Immature natural killer cell (primary cell): ENCODE data around the gene PRKAG1. TPM values are rescaled to one million over a fixed set of nuclear protein-coding genes. Genes with fewer than 3 reads are reported as not detected.
A peak's percentile ranks its signal among the peaks of the same experiment; 100 is the strongest.
"Not testable (repeated sequence)": the region's sequence is repeated elsewhere in the genome, so short reads cannot be mapped to it uniquely, and the experiment has no call there.

ENCODE experiments used
- DNase-seq, 3 donors: peaks; one replicate each; pipeline ENCODE4 v3.0.0; 2022; ENCODE audit warnings: mixed read lengths in 1 of 3
- H3K27ac Mint-ChIP-seq, 6 donors: one replicate each; pipeline ENCODE4 v1.8.0; 2020; ENCODE audit warnings: mixed read lengths in 6 of 6, mild to moderate bottlenecking in 5 of 6, inconsistent platforms in 4 of 6, moderate library complexity in 3 of 6
- H3K27me3 Mint-ChIP-seq, 3 donors: one replicate each; pipeline ENCODE4 v1.8.0; 2020 to 2021; ENCODE audit warnings: low read depth in 3 of 3, mild to moderate bottlenecking in 3 of 3, mixed read lengths in 3 of 3, moderate library complexity in 3 of 3, inconsistent platforms in 1 of 3
- H3K36me3 Mint-ChIP-seq, 3 donors: one replicate each; pipeline ENCODE4 v1.8.0; 2020; ENCODE audit warnings: mixed read lengths in 3 of 3, inconsistent platforms in 2 of 3, mild to moderate bottlenecking in 2 of 3
- H3K4me1 Mint-ChIP-seq, 2 donors: one replicate each; pipeline ENCODE4 v1.8.0; 2020; ENCODE audit warnings: inconsistent platforms in 2 of 2, mild to moderate bottlenecking in 2 of 2, mixed read lengths in 2 of 2, moderate library complexity in 1 of 2
- H3K4me3 Mint-ChIP-seq, 5 donors: one replicate each; pipeline ENCODE4 v1.8.0; 2020; ENCODE audit warnings: mild to moderate bottlenecking in 5 of 5, mixed read lengths in 5 of 5, inconsistent platforms in 3 of 5, moderate library complexity in 3 of 5
- H3K9me3 Mint-ChIP-seq, 6 donors: one replicate each; pipeline ENCODE4 v1.8.0; 2020; ENCODE audit warnings: mild to moderate bottlenecking in 6 of 6, mixed read lengths in 6 of 6, inconsistent platforms in 4 of 6, moderate library complexity in 3 of 6
- polyA plus RNA-seq, 3 donors: library from polyadenylated mRNA; unstranded; fragments of 300-500 nt; fragmentation: Illumina TruSeq; gene quantifications; one replicate each; pipeline ENCODE4 v1.2.3, GENCODE V29; 2021

Gene PRKAG1
- polyA plus RNA-seq, result 10 to 100 TPM; 58.5 to 75.3 (median 69.1) TPM

DNA sequence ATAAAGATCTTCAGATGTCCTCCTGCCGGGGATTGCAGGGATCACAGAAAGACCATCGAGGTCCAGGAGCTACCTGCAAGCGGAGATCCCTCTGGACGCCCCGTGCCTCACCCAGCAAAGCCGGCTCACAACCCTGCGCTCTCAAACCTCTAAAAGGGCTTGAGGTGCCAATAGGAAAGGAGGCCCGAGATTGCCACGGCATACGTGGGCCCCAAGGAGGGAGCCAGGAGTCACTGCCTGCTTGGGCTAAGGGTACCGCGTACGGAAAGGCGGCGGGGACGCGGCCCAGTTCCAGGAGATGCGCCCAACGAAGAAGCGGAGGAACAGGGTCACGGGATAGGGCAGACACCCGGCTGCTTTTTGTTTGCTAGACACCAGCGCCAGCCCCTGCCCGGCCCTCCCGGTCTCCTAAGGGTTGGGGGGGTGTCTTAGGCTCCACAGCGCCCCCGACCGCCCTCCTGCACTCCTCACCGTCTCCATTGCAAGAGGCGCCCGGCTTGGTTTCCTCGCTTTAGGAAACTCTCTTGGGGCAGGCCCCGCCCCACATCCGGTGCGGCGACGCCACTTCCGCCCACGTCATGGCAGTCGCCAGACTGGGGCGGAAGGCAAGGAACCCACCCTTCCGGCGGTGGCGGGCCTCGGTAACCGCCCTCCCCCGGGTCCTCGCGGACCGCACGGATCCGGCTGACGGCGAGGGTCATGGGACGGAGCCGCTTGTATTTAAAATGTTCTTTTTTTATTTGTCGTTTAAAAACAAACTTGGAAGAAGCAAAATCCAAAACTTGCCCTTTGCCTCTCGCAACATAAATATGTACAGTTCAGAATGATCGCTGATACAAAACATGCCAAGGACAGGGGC lies at the start of gene PRKAG1:
Gene PRKAG1 (minus strand): TSS at position 516 of the 859 bp plus-strand sequence. CDS start 36 bp downstream, at position 480.
- H3K4me1 Mint-ChIP-seq, result peaks cover 39 to 58% of the 10 kb centered on the region in 2 donors

GRCh38 chr12:49066120-49066519 lies 47.5 kb upstream of the PRKAG1 start:
- H3K4me3 Mint-ChIP-seq, result no peak overlapping the region
- peaks cover 6 to 9% (median 8%) of the 10 kb centered on the region in 3 donors for H3K27me3 Mint-ChIP-seq
- H3K4me1 Mint-ChIP-seq, result peaks cover 27 to 34% of the 10 kb centered on the region in 2 donors
- no peak for DNase-seq
- H3K9me3 Mint-ChIP-seq, result no peaks in the 10 kb centered on the region
- no peaks in the 10 kb centered on the region for H3K36me3 Mint-ChIP-seq
- H3K27ac Mint-ChIP-seq, result peak overlapping the region in 2 of 6 donors; percentile 2 to 67

More for the DNA sequence above, at the start of gene PRKAG1:
- Mint-ChIP-seq H3K4me3 (peak within 1 kb of the TSS; percentile 92 to 98 (median 97)), H3K27ac (peak within 1 kb of the TSS; percentile 96 to 100 (median 100)), H3K9me3 (no peaks in the 10 kb centered on the region), H3K27me3 (peaks cover 16 to 25% (median 23%) of the 10 kb centered on the region in 3 donors), H3K36me3 (peaks cover 6 to 24% (median 19%) of the 10 kb centered on the region in 3 donors)
- DNase-seq, result peak; percentile 99

DNA sequence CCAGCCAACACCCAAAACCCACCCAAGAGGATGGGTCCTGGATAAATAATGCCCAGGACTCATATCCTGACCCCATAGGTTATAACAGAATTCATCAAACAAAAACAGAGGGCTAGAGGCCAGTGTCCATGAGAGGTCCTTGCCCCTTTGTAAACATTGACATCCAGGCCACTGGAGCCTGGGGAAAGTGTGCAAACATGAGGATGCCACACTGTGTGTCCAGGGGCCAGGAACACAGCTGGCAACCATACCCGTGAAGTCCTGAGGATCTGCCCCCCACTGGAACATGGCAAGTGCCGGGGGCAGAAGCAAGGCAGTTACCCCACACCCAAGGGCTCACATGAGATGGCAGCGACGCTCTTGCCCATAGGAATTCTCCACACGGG lies 46.2 kb upstream of the PRKAG1 start:
- Mint-ChIP-seq H3K27ac (peak overlapping the region in 2 of 6 donors; percentile 26 to 37), H3K36me3 (no peaks in the 10 kb centered on the region), H3K27me3 (peaks cover 9 to 15% (median 14%) of the 10 kb centered on the region in 3 donors)

DNA sequence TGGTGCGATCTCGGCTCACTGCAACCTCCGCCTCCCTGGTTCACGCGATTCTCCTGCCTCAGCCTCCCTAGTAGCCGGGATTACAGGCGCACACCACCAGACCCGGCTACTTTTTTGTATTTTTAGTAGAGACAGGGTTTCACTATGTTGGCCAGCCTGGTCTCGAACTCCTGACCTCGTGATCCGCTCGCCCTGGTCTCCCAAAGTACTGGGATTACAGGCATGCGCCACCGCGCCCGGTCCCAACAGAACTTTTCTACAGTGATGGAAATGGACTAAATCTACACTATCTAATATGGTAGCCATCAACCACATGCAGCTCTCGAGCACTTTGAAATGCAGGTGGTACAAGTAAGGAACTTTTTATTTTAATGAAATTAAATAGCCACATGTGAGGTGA lies 43.3 kb upstream of the PRKAG1 start:
- Mint-ChIP-seq H3K27me3 (peaks cover 7 to 22% (median 15%) of the 10 kb centered on the region in 3 donors), H3K4me1 (peaks cover 42 to 43% of the 10 kb centered on the region in 2 donors), H3K4me3 (peak overlapping the region in 4 of 5 donors; percentile 38 to 51 (median 44))
- H3K9me3 Mint-ChIP-seq, H3K36me3 Mint-ChIP-seq, DNase-seq, H3K27ac Mint-ChIP-seq: not testable (repeated sequence)

More for the DNA sequence above, 46.2 kb upstream of the PRKAG1 start:
- H3K4me3 Mint-ChIP-seq, result no peak overlapping the region
- H3K4me1 Mint-ChIP-seq, result peaks cover 28% of the 10 kb centered on the region in 2 donors
- no peaks in the 10 kb centered on the region for H3K9me3 Mint-ChIP-seq
- DNase-seq, result no peak

DNA sequence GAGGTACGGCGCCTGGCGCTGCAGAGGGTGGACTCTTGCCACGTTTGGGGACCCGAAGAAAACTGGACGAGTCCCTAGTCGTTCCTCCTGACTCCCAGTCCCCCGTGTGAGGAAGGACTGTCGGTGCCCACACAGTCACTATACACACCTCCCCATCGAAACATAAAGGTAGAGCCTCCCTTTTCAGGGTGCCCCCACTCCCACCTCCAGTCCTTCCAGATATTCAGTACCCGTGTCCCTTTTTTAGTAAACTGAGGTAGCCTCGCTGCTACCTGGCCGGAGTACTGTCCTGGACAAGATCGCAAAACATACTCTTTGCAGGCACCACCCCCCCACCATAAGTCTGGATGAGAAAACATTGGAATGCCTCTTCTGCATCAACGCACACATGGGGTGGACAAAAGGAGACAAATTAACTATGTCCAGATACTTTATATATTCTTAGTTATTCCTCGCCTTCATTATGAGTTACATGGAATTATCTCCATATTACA lies 42.6 kb upstream of the PRKAG1 start:
- Mint-ChIP-seq H3K27ac (peak overlapping the region; percentile 86 to 98 (median 96)), H3K27me3 (peaks cover 7 to 22% (median 15%) of the 10 kb centered on the region in 3 donors), H3K4me3 (peak overlapping the region; percentile 94 to 98 (median 95)), H3K4me1 (peaks cover 49 to 50% of the 10 kb centered on the region in 2 donors), H3K9me3 (no peaks in the 10 kb centered on the region), H3K36me3 (no peaks in the 10 kb centered on the region)
- no peak for DNase-seq

- peak; percentile 89 to 92 (median 91) for DNase-seq
- peaks cover 56 to 57% of the 10 kb centered on the region in 2 donors for H3K4me1 Mint-ChIP-seq
- H3K36me3 Mint-ChIP-seq, result no peaks in the 10 kb centered on the region
- H3K4me3 Mint-ChIP-seq, result peak within 1 kb of the TSS; percentile 94 to 98 (median 95)
- no peaks in the 10 kb centered on the region for H3K9me3 Mint-ChIP-seq
- H3K27ac Mint-ChIP-seq, result peak within 1 kb of the TSS; percentile 86 to 98 (median 96)
- peaks cover 7 to 22% (median 15%) of the 10 kb centered on the region in 3 donors for H3K27me3 Mint-ChIP-seq
Measured at GRCh38 chr12:49060237-49061156, 41.9 kb upstream of the PRKAG1 start, which contains the start of gene KMT2D. TSS of gene KMT2D (minus strand) at chr12:49060794. CDS start at chr12:49055324, 5,470 bp downstream.

- Mint-ChIP-seq H3K4me1 (peaks cover 66 to 67% of the 10 kb centered on the region in 2 donors), H3K27me3 (peaks cover 7 to 22% (median 15%) of the 10 kb centered on the region in 3 donors), H3K36me3 (no peaks in the 10 kb centered on the region), H3K9me3 (no peaks in the 10 kb centered on the region), H3K27ac (peak overlapping the region; percentile 50 to 92 (median 70)), H3K4me3 (peak overlapping the region; percentile 90 to 92 (median 92))
- peak; percentile 10 to 30 (median 22) for DNase-seq
Measured at GRCh38 chr12:49059299-49060171, 41.0 kb upstream of the PRKAG1 start.

DNA sequence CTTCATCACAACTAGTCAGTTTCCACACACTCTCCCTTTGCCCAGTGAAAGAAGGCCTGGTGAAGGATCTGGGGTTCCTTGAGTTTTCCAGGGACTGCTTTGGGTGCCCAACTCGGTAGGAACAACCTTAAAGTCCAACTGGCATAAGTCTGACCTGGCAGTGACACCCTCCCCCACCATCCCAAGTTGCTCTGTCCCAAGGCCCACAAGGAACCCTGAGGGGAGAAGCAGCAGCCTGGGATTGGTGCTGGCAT lies 40.4 kb upstream of the PRKAG1 start:
- peak overlapping the region; percentile 90 to 92 (median 92) for H3K4me3 Mint-ChIP-seq
- no peaks in the 10 kb centered on the region for H3K9me3 Mint-ChIP-seq

GRCh38 chr12:49058366-49059044 lies 39.9 kb upstream of the PRKAG1 start:
- Mint-ChIP-seq H3K27ac (peak overlapping the region; percentile 50 to 92 (median 70)), H3K4me3 (peak overlapping the region; percentile 90 to 92 (median 92)), H3K36me3 (peaks cover 0 to 1% (median 1%) of the 10 kb centered on the region in 3 donors), H3K27me3 (peaks cover 9 to 22% (median 15%) of the 10 kb centered on the region in 3 donors), H3K4me1 (peaks cover 65 to 68% of the 10 kb centered on the region in 2 donors), H3K9me3 (no peaks in the 10 kb centered on the region)
- no peak for DNase-seq

More for the DNA sequence above, 40.4 kb upstream of the PRKAG1 start:
- Mint-ChIP-seq H3K27ac (peak overlapping the region; percentile 50 to 92 (median 70)), H3K4me1 (peaks cover 64 to 68% of the 10 kb centered on the region in 2 donors), H3K36me3 (no peaks in the 10 kb centered on the region), H3K27me3 (peaks cover 9 to 22% (median 15%) of the 10 kb centered on the region in 3 donors)
- no peak for DNase-seq

GRCh38 chr12:49057888-49058287 lies 39.3 kb upstream of the PRKAG1 start:
- Mint-ChIP-seq H3K4me3 (peak overlapping the region; percentile 90 to 92 (median 92)), H3K27me3 (peaks cover 9 to 22% (median 16%) of the 10 kb centered on the region in 3 donors), H3K9me3 (no peaks in the 10 kb centered on the region), H3K4me1 (peaks cover 69 to 71% of the 10 kb centered on the region in 2 donors), H3K27ac (peak overlapping the region; percentile 50 to 92 (median 70)), H3K36me3 (peaks cover 0 to 7% (median 4%) of the 10 kb centered on the region in 3 donors)
- no peak for DNase-seq

GRCh38 chr12:49055978-49056754 lies 37.6 kb upstream of the PRKAG1 start:
- Mint-ChIP-seq H3K9me3 (no peaks in the 10 kb centered on the region), H3K27ac (peak overlapping the region; percentile 50 to 92 (median 70)), H3K27me3 (peaks cover 7 to 18% (median 15%) of the 10 kb centered on the region in 3 donors), H3K36me3 (peaks cover 4 to 22% (median 16%) of the 10 kb centered on the region in 3 donors), H3K4me1 (peaks cover 65 to 67% of the 10 kb centered on the region in 2 donors), H3K4me3 (peak overlapping the region; percentile 38 to 92 (median 91))
- DNase-seq, result peak; percentile 45 to 52 (median 47)
